ENCODE measurements around the gene SLMAP. TPM values are rescaled to one million over a fixed set of nuclear protein-coding genes. Genes with fewer than 3 reads are reported as not detected.

SLMAP gene
- total RNA-seq, 1 donor from 2014 or later, result 108 TPM

DNA sequence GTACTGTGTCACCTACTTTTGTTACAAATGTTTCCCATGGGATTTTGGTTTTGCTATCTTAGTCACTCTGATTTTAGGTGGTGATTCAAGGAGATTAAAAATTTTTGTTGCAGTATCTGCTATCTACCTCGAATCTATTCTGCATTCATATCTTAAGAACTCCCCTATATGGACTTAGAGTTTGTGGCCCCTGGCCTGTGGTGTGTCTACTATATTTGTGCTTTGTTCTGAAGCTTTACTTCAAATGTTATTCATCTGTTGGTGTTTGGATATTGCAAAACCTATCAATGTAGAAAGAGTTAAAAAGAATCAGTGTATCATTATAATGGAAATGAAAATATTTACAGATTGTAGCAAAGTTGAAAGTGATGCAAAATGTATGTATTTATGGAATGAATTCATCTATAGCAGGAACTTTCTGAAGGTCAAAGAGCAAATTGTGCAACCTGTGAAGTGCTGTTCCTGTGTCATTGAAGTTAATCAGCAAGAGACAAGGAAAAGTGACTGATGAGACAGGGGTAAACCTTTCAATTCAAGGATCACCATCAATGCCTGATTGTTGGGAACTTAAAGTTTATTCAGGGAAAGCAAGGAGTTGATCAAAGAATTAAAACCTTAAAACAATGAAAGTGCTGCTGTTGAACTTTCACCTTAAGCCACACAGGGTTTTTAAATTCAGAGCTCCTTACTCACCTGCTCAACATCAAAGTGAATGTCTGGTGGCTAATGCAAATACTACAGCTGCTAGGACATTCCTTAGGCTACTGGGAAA lies 71.0 kb downstream of the SLMAP start:
- no peaks in the 10 kb centered on the region for H3K9me3 Mint-ChIP-seq
- TF ChIP-seq, protein P1, sequence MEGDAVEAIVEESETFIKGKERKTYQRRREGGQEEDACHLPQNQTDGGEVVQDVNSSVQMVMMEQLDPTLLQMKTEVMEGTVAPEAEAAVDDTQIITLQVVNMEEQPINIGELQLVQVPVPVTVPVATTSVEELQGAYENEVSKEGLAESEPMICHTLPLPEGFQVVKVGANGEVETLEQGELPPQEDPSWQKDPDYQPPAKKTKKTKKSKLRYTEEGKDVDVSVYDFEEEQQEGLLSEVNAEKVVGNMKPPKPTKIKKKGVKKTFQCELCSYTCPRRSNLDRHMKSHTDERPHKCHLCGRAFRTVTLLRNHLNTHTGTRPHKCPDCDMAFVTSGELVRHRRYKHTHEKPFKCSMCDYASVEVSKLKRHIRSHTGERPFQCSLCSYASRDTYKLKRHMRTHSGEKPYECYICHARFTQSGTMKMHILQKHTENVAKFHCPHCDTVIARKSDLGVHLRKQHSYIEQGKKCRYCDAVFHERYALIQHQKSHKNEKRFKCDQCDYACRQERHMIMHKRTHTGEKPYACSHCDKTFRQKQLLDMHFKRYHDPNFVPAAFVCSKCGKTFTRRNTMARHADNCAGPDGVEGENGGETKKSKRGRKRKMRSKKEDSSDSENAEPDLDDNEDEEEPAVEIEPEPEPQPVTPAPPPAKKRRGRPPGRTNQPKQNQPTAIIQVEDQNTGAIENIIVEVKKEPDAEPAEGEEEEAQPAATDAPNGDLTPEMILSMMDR (IDR thresholded peaks at IDR 0.05; ENCODE audit: unreplicated experiment), result no peak
- no peaks in the 10 kb centered on the region for H3K27me3 Mint-ChIP-seq (ENCODE audit: low read depth)
- DNase-seq (ENCODE audit: low spot score in 2 of 2, unreplicated experiment in 2 of 2), result no peak
- peaks cover 55% of the 10 kb centered on the region for H3K4me1 Mint-ChIP-seq
- no peak overlapping the region for H3K4me3 Mint-ChIP-seq
- peaks cover 4% of the 10 kb centered on the region for H3K36me3 Mint-ChIP-seq
- peak overlapping the region; percentile 93 for H3K27ac Mint-ChIP-seq

DNA sequence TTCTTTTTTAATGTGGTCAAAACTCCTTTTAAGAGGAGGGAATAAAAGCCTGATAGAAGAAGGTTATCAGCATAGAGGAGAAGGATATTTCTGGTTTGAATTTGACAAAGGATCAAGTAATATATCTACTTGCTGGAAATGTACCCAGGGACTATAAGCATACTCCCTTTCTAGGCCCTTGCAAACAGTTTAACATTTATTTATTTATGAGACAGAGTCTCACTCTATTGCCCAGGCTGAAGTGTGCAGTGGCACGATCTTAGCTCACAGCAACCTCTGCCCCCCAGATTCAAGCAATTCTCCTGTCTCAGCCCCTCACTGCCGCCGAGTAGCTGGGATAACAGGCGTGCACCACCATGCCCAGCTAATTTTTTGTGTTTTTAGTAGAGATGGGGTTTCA lies 71.6 kb downstream of the SLMAP start:
- Mint-ChIP-seq H3K4me3 (no peak overlapping the region), H3K9me3 (no peaks in the 10 kb centered on the region), H3K4me1 (peaks cover 49% of the 10 kb centered on the region), H3K27ac (peak overlapping the region; percentile 93), H3K36me3 (peaks cover 6% of the 10 kb centered on the region), H3K27me3 (ENCODE audit: low read depth) (no peaks in the 10 kb centered on the region)
- no peak for DNase-seq (ENCODE audit: low spot score in 2 of 2, unreplicated experiment in 2 of 2)
- TF ChIP-seq, protein P1 (IDR thresholded peaks at IDR 0.05; ENCODE audit: unreplicated experiment), result no peak

DNA sequence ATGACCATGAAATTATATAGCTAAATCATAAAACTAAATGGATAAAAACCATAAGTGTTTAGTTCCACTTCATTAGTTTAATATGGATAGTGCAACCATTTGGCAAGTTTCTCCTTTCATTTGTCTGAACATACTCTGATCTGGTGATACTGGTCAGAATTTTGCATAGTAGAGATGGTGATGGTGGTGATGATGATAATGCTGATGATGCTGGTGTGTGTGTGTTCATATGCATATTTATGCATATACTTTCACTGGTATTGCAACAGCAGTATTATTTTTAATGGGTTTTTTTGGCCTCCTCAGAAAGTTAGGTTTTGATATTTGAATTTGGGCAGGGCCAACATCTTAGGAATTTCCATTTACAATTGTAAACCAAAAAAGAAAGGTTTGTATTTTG lies 76.4 kb downstream of the SLMAP start:
- Mint-ChIP-seq H3K27me3 (ENCODE audit: low read depth) (no peaks in the 10 kb centered on the region), H3K36me3 (peaks cover 10% of the 10 kb centered on the region), H3K27ac (no peak overlapping the region), H3K9me3 (no peaks in the 10 kb centered on the region), H3K4me3 (no peak overlapping the region), H3K4me1 (peaks cover 11% of the 10 kb centered on the region)
- DNase-seq (ENCODE audit: low spot score in 2 of 2, unreplicated experiment in 2 of 2), result no peak
- TF ChIP-seq, protein P1 (IDR thresholded peaks at IDR 0.05; ENCODE audit: unreplicated experiment), result no peak

DNA sequence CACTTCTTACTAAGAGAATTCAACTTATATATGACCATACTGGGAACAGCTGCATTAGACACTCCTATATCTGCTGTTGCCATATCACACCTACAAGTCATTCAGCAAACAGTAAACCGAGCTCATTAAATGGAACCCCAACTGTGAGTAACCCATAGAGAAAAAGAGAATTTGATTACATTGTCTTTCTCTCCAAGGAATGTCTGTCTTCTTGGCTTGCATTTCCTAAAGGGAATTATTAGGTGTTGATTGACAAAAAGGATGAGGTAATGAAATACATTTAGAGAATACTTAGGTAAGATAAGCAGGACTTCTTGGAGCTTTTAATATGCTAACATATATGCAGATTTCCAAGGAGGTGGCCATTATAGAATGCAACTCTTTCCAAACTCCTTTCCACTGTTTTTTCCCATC lies 76.8 kb downstream of the SLMAP start:
- no peak overlapping the region for H3K27ac Mint-ChIP-seq
- H3K4me1 Mint-ChIP-seq, result peaks cover 7% of the 10 kb centered on the region
- TF ChIP-seq, protein P1 (IDR thresholded peaks at IDR 0.05; ENCODE audit: unreplicated experiment), result no peak
- H3K27me3 Mint-ChIP-seq (ENCODE audit: low read depth), result no peaks in the 10 kb centered on the region
- no peak overlapping the region for H3K4me3 Mint-ChIP-seq
- no peaks in the 10 kb centered on the region for H3K9me3 Mint-ChIP-seq
- DNase-seq (ENCODE audit: low spot score in 2 of 2, unreplicated experiment in 2 of 2), result no peak
- H3K36me3 Mint-ChIP-seq, result peaks cover 10% of the 10 kb centered on the region

DNA sequence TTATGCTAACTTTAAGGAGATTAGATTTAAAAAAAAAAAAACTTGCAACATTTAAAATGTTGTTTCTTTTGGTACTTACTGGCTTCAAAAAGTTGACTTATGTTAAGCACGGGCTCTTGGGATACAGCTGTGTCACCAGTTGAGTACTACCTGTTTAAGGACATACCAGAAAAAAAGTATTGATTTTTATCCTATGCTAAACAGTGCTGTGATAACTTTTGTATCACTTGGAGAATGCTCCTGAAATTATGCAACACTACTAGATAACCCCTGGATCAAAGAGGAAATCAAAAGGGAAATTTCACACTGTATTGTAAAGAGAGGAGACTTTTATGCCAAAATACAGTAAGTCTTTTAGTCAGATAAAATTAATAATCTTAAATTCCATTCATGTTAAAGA lies 77.7 kb downstream of the SLMAP start:
- peaks cover 3% of the 10 kb centered on the region for H3K4me1 Mint-ChIP-seq
- no peak overlapping the region for H3K27ac Mint-ChIP-seq

More for the DNA sequence above, 77.7 kb downstream of the SLMAP start:
- peaks cover 10% of the 10 kb centered on the region for H3K36me3 Mint-ChIP-seq
- TF ChIP-seq, protein P1 (IDR thresholded peaks at IDR 0.05; ENCODE audit: unreplicated experiment), result no peak
- H3K4me3 Mint-ChIP-seq, result no peak overlapping the region
- DNase-seq (ENCODE audit: low spot score in 2 of 2, unreplicated experiment in 2 of 2), result no peak
- no peaks in the 10 kb centered on the region for H3K9me3 Mint-ChIP-seq
- no peaks in the 10 kb centered on the region for H3K27me3 Mint-ChIP-seq (ENCODE audit: low read depth)

Data from mesothelial cell of epicardium (in vitro differentiated cells).